Measurements from ENCODE around the gene ARL15.

The ARL15 gene

DNA sequence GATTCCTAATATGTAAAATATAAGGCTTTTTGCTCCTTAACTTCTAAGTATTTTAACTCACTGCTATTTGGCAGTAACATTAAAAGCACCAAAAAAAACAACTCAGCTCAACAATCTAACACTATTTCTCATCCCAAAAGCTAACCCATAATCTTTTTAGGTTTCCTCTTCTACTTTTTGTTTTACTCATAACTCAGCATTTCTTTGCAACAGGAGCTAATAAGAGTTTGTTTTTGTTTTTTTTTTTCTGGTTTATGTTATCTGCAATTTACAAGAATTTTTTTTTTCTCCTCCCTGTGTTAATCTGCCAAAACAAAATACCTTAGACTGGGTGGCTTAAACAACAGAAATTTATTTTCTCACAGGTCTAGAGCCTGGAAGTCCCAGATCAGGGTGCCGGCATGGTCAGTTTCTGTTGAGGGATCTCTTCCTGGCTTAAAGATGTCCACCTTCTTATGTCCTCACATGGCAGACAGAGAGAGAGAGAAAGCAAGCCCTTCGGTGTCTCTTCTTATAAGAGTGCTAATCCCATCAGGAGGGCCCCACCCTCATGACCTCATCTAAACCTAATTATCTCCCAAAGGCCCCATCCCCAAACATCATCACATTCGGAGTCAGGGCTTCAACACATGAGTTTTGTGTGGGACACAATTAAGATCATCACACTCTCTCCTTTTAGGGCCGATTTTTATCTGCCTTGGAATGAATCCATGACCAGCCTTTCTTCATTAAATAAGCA, 31.2 kb downstream of the ARL15 start:
- H3K4me3 ChIP-seq (ENCODE audit: low read depth, low read length) = no peak overlapping the region
- no peak for DNase-seq (ENCODE audit: low read depth)
- TF ChIP-seq, protein P1, sequence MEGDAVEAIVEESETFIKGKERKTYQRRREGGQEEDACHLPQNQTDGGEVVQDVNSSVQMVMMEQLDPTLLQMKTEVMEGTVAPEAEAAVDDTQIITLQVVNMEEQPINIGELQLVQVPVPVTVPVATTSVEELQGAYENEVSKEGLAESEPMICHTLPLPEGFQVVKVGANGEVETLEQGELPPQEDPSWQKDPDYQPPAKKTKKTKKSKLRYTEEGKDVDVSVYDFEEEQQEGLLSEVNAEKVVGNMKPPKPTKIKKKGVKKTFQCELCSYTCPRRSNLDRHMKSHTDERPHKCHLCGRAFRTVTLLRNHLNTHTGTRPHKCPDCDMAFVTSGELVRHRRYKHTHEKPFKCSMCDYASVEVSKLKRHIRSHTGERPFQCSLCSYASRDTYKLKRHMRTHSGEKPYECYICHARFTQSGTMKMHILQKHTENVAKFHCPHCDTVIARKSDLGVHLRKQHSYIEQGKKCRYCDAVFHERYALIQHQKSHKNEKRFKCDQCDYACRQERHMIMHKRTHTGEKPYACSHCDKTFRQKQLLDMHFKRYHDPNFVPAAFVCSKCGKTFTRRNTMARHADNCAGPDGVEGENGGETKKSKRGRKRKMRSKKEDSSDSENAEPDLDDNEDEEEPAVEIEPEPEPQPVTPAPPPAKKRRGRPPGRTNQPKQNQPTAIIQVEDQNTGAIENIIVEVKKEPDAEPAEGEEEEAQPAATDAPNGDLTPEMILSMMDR (IDR thresholded peaks at IDR 0.05; ENCODE audit: low read depth, low read length, missing control alignments) = no peak

- DNase-seq (ENCODE audit: low read depth) = no peak
- no peak overlapping the region for H3K4me3 ChIP-seq (ENCODE audit: low read depth, low read length)
- TF ChIP-seq, protein P1 (IDR thresholded peaks at IDR 0.05; ENCODE audit: low read depth, low read length, missing control alignments) = no peak
Measured at GRCh38 chr5:54278036-54278830, 32.1 kb downstream of the ARL15 start.

DNA sequence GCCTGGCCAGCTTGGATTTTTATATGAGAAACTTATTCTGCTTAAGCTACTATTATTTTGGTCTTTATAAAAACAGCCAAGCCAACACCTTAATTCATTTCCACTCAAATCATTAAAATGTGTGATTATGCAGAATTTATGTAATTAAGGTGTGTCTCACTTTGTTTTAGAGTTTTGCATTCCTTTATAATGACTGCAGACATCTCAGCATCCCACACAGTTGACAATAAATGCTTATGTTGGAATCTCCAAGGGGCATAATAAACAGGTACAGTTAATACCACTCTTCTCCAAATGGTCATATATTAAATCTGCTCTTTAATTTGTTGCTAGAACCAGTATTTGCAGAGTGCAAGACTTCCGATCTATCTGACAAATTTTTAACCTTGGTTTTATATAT, 34.3 kb downstream of the ARL15 start:
- TF ChIP-seq, protein P1 (IDR thresholded peaks at IDR 0.05; ENCODE audit: low read depth, low read length, missing control alignments) = no peak
- DNase-seq (ENCODE audit: low read depth) = no peak
- no peak overlapping the region for H3K4me3 ChIP-seq (ENCODE audit: low read depth, low read length)

GRCh38 chr5:54275361-54275760, 35.0 kb downstream of the ARL15 start:
- DNase-seq (ENCODE audit: low read depth) = no peak
- H3K4me3 ChIP-seq (ENCODE audit: low read depth, low read length) = no peak overlapping the region
- TF ChIP-seq, protein P1 (IDR thresholded peaks at IDR 0.05; ENCODE audit: low read depth, low read length, missing control alignments) = no peak

GRCh38 chr5:54274944-54275343, 35.4 kb downstream of the ARL15 start:
- TF ChIP-seq, protein P1 (IDR thresholded peaks at IDR 0.05; ENCODE audit: low read depth, low read length, missing control alignments) = no peak
- DNase-seq (ENCODE audit: low read depth) = no peak
- H3K4me3 ChIP-seq (ENCODE audit: low read depth, low read length) = no peak overlapping the region

DNA sequence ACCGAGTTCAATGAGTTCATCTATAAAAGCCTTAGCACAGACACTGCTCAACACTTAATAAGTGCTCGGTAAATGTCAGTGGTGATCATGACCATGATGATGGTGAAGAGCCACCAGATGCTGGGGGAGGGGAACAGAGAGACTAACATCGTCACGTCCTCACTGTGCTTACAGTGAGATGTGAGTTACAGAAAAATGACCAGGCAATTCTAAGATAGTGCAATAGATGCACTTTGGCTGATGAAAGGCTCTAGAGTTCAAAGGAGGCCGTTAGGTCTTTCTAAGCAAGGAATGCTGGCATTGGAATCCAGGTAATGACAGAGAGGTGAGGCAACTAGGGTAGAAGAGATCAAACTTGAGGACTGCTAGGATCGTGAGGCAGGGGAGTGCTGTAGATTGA, 36.7 kb downstream of the ARL15 start:
- TF ChIP-seq, protein P1 (IDR thresholded peaks at IDR 0.05; ENCODE audit: low read depth, low read length, missing control alignments) = no peak

More for the DNA sequence above, 36.7 kb downstream of the ARL15 start:
- no peak overlapping the region for H3K4me3 ChIP-seq (ENCODE audit: low read depth, low read length)
- no peak for DNase-seq (ENCODE audit: low read depth)
